Left colon (tissue), 2 donors: ENCODE results near the gene IL17A. TPM values are rescaled to one million over a fixed set of nuclear protein-coding genes. Genes with fewer than 3 reads are reported as not detected.
"Not testable (repeated sequence)": the region's sequence is repeated elsewhere in the genome, so short reads cannot be mapped to it uniquely, and the experiment has no call there.

ENCODE experiments used
- ATAC-seq: fragments of 200-7000 bp; cut with Tn5 transposase; one replicate; pipeline ENCODE4 v1.9.1; 2020; ENCODE audit warnings: mild to moderate bottlenecking, moderate library complexity
- DNase-seq, 2 donors: peaks; one replicate each; pipeline ENCODE4 v3.0.0-alpha.2; 2020
- intact Hi-C, 2 donors: fragments of 100-400 bp; cut with DNase I in 1 of 2; cut with micrococcal nuclease in 1 of 2; formaldehyde crosslinking; loops; one replicate each; pipeline versions ENCODE4 v1.11.2 to v1.14.0; 2022; cut with DNase I, micrococcal nuclease
- total RNA-seq, 2 donors: library from RNA; stranded (reverse); fragmentation: NEBNext Ultra II Directional; extraction: Animal tissue kit (Norgen Biotek cat#: 25700); gene quantifications; one replicate each; pipeline ENCODE4 v1.2.1, GENCODE V29; 2021
- donor health status: DM: no; HTN: no; CAD: no.
- donor health status: DM: yes; HTN: yes; CAD: no.

Gene IL17A
- total RNA-seq, 2 donors from 2014 or later = not detected

DNA sequence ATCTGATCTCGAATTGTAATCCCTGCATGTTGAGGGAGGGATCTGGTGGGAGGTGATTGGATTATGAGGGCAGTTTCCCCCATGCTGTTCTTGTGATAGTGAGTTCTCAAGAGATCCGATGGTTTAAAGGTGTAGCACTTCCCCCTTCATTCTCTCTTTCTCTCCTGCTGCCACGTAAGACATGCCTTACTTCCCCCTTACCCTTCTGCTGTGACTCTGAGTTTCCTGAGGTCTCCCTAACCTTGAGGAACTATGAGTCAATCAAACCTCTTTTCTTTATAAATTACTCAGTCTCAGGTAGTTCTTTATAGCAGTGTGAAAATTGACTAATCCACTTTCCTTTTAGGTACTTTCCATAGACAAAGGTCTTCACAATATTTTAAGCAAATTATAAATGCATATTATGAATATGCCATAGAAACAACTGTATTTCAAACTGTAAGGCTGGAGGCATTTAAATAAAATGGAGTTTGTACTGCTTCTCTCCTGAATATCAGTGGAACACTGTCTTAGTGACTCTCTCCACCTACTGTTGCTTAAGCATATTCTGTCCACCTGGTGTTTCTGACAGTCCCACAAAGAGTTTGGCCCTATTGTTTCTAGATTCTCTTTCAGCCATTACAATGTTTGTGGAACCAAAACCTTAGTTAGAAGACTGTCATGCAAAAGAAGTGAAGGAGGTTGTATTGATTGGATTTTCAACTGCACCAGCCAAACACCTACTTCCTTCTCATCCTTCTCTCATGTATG lies 24.3 kb upstream of the IL17A start:
- no peak for ATAC-seq
- no peak for DNase-seq
- intact Hi-C loops = no loop called here

DNA sequence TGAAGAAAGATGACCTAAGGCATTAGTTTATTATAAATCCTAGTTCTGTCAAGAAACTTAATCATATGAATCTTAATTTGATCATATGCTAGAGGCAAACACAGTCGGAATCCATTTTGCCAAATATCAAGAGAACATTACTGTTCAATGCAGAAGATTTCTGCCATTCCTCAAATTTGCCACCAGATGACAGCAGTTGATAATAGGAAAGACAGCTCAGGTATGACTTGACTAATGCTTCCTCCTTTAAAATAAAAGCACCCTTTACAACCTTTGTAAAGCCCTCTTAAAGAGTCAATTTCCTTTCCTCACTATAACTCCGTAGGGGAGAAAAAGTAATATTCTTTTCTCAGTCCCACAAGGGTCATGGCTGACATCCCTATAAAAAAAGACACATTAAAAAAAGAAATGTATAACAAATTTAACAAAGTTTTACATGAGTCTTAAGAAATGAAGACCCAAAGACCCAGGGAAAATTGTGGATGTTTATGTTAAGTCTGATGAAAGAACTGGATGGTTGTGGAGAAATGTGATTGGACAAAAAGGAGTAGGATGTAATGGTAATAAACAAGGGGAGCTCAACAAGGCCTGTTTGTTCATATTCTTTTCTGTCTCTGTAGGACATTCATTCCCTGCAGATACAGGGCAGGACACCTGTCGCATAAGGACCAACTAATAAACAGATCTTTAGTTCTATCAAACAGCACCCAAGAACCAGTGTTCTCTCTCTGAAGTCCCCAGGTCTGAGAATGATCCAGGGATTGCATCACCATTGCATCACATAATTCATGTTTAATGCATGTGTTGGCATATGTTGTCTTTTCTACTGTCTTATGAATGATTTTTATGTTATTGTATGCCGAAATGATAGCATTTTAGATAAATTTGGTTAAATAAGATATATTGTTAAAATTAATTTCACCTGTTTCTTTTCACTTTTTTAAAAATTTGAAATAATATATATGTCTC lies 23.0 kb upstream of the IL17A start:
- no peak for DNase-seq
- intact Hi-C loops = no loop called here
- ATAC-seq = peak; percentile 40

DNA sequence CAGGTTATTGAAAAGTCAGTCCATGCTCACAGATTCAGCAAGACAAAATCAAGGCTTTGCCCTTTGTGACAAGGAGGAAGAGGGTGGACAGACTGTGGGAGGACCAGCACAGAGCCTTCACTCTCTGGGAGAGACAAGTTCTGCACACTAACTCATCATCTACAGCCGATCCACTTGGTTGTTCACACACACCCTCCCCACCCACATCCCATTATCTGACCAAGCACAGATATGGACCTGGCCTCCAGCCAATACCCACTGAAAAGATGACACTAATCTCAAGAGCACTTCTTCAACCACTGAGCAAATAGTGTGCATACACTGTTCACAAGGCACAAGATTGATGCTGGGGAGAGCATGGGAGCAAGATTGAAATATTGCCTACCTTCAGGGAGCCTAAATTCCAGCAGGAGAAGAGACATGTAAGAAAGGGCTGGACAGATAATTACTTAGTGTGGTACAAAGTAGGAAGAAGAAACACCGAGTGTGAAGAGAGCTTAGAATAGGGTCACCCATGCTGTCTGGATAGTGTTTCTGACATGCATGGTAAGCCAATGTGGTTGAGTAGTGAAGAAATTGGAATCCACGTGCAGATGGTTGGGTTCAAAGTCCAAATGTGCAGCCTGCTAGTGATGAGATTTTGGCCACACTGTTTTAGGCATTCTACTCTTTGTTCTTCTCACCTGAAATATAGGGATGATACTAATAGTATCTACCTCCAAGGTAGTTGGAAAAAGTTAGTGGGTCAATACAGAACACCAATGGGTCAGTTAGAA lies 21.7 kb upstream of the IL17A start:
- DNase-seq (no peak), ATAC-seq (no peak)
- intact Hi-C loops = no loop called here

DNA sequence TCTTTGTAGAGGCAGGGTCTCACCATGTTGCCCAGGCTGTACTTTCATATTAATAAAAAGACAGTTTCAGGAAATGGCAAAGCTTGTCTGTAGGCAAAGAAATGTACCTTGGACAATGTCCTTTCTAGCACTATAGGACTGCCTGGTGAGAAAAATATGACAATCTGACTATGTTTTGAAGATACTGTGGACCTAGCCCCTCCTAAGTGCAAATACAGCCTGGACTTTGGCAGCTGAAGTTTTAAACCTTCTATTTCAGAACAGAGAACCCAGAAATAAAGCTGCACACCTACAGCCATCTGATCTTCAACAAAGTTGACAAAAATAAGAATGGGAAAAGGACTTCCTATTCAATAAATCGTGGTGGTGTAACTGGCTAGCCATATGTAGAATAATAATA lies 18.9 kb upstream of the IL17A start:
- intact Hi-C loops = no loop called here
- no peak for DNase-seq

DNA sequence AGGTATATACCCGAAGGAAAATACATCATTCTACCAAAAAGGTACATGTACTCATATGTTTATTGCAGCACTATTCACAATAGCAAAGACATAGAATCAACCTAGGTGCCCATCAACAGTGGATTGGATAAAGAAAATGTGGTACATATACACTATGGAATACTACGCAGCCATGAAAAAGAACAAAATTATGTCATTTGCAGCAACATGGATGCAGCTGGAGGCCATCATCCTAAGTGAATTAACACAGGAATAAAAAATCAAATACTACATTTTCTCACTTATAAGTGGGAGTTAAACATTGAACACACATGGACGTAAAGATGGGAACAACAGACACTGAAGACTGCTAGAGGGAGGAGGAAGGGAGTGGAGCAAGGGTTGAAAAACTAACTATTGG lies 17.8 kb upstream of the IL17A start:
- intact Hi-C loops, ATAC-seq, DNase-seq: not testable (repeated sequence)

More for the DNA sequence above, 18.9 kb upstream of the IL17A start:
- ATAC-seq = no peak

DNA sequence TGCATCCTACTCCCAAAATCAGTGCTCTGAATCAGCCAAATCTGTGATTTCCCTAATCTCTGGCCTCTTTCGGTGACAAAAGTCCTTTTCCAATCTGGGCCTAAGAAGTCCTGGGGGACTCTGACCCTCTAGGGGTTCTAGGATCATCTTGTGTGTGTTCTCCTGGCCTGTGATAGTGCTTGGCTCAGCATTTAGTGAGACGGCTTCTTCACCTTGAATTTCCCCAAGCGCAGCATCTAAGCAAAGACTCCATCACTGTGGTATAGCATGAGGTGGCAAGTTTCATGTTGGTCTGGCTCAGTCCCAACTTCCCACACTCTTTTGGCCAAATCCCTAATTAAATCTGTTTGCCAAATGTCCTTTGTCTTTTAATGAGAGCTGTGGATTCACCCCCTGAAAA lies 12.1 kb upstream of the IL17A start:
- no peak for ATAC-seq
- no peak for DNase-seq
- intact Hi-C loops = no loop called here

DNA sequence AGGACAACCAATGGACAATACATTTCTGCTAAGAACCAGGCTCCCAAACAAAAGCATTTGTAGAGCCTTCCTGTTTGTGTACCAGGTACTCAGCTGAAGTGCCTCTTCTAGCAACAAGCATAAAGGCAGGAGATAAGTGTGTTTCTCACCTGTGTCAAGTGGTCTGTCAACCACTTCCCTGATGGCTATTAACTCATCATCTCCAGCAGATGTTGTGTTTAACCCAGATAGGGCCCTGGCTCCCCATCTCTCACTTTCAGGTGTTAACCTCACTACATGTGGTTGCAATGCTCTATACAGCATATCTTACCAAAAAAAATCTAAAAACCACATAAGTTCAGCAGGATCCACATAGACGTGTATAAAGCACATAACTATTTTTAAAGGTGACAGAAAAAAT lies 9.6 kb upstream of the IL17A start:
- ATAC-seq (no peak), DNase-seq (no peak)
- intact Hi-C loops = no loop called here

DNA sequence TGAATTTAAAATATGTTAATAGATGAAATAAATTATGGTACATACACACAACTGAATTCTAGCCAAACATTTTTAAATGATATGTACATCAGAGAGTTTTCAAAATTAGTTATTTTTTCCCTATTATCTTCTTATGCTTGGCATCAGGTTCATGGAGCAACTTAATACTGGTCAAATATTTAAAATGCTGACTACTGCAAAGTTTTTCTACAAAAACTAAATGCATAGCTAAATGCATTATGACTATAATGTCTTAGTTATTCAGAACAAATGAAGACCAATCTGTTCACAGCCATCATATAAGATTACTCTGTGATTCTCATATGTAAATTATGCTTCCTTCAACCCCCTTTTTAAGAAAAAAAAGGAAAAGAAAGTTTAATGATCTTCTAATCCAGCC lies 8.2 kb upstream of the IL17A start:
- intact Hi-C loops = no loop called here
- ATAC-seq = no peak
- DNase-seq = no peak

DNA sequence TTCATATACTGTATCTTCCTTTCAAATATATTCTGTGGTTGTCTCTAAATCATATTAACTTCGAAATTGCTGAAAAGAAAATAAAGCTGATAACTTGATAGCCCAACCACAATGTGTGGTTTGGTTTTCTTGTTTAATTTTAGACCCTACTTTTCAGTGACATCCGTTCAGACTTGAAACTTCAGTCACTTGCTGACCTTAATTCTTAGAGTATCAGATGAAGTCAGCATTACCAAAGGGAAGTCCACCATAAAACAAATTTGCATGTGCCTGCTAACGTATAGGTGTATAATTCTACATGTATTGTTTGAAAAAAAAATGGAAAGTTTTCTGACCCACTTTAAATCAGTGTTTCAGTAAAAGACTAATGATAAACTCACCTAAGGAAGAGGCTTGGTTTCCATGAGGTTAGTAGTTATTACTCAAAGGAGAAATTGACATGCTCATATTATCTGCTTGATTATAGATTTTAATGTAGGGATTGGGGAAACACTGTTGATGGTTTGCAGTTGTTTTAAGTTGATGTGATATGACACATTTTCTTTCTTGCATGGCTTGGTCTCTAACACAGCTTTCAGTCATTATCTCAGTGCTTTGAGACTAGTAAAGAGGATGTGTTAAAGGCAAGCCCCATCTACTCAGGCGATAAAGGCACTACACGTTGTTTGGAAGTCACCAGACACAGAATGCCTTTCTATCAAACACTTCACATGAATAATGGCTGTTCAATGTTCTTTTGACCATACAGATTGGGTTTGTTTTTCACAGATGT lies 5.2 kb upstream of the IL17A start:
- DNase-seq (no peak), ATAC-seq (no peak)
- intact Hi-C loops = no loop called here

DNA sequence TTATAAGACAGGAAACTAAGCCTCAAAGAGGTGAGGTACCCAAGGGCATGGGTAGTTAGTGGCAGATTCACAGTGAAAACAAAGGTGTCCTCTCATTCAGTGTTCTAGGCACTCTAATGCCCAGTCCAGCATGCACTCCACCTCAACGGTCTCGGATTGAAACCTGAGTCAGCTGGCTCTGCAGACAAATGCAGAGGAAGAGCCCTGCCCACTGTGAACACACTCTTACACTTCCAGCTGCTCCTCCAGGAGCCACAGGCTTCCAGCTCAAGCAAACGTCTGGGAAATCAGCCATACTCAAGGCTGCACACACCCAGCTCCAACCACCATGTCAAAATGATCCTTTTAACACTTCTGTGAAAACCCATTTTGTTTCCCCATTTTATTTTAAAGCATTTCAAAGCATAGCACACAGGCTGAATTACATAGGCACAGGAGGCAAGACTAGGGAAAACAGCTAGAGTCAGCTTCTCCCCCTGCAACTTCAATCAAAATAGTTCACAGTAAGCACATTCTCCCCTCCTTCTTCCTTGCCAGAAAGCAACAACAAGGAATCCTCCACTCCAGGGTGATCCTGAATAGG lies 3.0 kb upstream of the IL17A start:
- intact Hi-C loops = no loop called here
- no peak for ATAC-seq
- DNase-seq = no peak

DNA sequence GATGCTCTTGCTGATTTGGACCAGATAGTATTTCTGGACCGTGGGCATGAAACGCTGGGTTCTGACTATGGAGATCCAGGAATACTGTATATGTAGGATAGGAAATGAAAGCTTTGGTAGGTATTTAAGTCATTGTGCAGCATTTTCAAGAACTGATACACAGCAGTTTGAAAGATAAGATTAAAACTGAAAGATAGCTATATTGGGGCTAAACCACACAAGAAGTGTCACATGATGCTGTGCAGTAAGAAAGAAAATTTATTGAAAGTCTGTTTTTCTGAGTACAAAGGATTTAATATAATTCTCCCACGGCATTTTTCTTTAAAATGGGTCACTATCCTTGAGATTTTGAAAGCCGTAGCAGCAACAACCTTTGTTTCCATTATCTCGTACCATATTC lies 305 bp downstream of the IL17A start:
- intact Hi-C loops = no loop called here
- ATAC-seq (no peak), DNase-seq (no peak)

DNA sequence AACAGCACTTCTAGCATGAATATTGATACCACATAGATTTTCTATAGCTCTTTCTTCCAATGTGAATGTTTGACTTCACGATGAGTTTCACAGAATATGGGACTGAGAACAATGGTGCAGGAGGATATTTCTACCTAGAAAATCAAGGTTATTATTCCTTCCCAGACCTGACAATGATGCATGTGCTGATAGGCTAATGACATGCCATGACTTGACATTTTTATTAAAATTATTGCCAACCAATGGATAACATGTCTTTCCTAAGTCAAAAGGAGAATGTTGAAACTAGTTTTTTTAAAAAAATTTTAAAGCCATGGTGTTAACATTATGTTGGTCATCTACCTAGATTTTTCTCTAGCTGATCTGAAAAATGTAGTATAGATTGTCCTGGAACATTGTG lies 923 bp downstream of the IL17A start:
- no peak for DNase-seq
- intact Hi-C loops = no loop called here
- ATAC-seq = no peak

DNA sequence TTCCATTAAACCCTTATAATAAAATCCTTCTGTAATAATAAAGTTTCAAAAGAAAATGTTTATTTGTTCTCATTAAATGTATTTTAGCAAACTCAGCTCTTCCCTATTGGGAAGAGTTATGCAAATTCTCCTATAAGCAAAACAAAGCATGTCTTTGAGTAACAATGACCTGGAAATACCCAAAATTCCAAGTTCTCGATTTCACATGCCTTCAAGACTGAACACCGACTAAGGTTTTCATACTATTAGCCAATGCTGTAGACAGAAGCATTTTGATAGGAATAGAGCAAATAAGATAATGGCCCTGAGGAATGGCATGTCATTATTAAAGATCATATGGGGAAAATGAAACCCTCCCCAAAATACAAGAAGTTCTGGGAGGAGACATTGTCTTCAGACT lies 3.8 kb downstream of the IL17A start:
- DNase-seq = no peak
- intact Hi-C loops = no loop called here
- no peak for ATAC-seq

DNA sequence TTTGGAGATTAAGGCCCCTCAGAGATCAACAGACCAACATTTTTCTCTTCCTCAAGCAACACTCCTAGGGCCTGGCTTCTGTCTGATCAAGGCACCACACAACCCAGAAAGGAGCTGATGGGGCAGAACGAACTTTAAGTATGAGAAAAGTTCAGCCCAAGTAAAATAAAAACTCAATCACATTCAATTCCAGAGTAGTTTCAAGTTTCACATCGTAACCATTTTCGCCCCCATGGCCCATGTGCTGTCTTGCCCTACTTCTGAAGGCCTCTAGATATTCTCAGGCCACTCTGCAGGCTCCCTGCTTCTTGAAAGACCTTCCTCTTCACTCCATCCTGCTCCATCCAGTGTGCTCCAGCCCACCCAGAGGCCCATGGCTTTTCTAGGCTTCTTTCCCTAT lies 4.2 kb downstream of the IL17A start:
- ATAC-seq = no peak
- DNase-seq = no peak
- intact Hi-C loops = no loop called here

DNA sequence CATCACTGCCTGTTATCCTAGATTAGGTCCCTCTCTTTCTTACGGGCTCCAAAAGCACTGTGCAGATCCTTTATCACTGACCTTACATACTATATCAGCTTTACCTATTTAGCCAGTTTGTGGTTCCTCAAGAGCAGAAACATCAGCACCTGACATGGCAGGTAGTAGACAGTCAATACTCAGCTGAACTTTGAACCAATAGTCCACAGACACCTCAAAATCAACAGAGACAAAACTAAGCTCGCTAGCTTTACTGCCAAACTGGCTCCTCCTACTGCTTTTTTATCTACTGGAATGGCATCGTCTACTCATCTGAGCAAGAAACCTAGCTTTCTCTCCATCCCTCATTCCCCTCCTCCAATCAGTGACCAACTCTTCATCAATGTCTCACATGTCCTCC lies 5.6 kb downstream of the IL17A start:
- DNase-seq (no peak), ATAC-seq (no peak)
- intact Hi-C loops = no loop called here

DNA sequence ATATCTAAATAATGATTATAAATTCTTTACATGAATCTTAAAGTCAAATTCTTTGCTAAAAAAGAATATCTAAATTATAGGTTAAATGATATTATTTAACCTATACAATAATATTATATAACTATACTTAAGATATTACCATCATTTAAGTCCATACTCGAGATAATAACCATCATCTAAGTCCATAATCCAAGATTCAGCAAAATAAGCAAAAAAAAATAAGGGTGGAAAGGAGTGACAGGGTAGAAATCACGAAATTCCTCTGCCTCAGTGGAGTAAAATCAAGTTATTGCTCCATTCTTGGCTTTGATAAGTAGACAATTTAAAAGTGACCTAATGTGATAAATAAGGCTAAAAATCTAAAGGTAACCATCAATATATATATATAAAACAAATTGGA lies 9.7 kb downstream of the IL17A start:
- DNase-seq (no peak), ATAC-seq (no peak)
- intact Hi-C loops = no loop called here

DNA sequence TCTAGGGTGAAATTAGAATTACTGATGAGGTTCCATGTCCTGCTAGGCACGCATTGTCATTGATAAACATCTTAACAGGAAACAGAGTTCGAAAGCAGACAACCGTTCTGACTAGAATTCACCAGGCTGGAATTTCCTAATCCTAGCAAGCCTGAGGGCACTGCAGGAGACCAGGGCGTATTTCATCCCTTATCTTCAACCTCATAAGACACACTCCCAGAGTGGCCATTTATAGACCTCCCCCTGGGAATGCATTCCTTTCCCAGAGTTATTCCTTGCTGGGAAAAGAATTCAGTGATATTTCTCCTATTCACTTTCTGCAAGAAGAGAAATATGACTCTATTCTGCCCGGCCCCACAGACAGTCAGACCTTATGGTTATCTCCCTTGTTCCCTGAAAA lies 13.9 kb downstream of the IL17A start:
- ATAC-seq, intact Hi-C loops, DNase-seq: not testable (repeated sequence)

DNA sequence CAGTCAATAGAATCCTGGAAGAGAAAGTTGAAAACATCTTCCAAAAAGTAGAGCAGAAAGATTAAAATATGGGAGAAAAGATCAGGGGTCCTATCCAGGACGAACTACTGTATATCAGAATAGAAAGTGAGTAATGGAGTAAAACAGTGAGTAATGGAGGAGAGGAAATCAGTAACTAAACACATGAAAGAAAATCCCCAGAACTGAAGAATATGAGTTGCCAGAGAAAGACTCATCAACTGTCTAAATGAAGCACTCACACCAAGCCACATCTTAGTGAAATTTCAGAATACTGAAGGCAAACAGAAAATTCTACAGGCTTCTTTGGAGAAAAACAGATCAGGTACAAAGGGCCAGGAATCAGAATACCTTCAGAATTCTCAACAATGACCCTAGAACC lies 14.9 kb downstream of the IL17A start:
- ATAC-seq (no peak), DNase-seq (no peak)
- intact Hi-C loops = no loop called here
